GM19452 (cell line): ENCODE data around the gene DACT3.
"Not testable (repeated sequence)": the region's sequence is repeated elsewhere in the genome, so short reads cannot be mapped to it uniquely, and the experiment has no call there.

Source experiments
- ATAC-seq: cut with Tn5 transposase; IDR thresholded peaks from one replicate; pipeline ENCODE4 v1.9.1; 2021; ENCODE audit not compliant: unreplicated experiment

Gene DACT3

DNA sequence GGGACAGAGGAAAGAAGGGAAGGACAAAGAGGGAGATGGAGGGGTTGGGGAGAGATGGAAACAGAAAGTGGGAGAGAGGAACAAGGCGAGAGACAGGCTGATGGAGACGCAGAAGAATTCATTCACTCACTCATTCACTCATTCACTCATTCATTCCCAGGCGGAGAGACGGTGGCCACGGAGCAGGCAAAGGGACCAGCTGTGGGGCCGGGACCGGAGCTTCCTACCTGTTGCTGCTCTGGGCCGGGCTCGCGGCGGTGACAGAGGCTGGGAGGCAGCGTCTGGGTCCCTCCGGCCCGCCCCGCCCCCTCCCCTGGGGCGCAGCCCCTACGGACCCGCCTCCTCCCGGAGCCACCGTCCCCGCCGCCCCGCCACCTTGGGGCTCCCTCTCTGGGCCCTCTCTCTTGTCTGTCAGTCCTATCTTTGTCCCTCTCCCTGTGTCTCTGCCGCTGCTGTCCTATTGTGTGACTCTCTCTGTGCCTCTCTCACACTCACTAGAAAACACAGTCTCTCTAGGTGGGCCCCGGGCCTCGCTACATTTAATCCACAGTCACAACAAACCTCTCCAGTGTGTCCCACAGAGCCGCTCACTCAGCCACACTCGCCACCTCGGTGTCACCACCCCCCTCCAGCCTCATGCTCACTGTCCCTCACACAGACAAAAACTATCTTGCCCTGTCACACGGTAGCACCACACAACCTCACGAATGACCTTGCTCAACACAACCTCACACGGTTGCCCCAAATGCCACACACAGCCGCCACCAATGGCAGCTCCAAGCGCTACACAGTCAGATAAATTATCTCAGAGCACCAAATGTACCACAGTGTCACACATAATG, 24.8 kb downstream of the DACT3 start, which contains the start of gene GNG8:
GNG8 (minus strand) TSS at position 283 of the 842 bp plus-strand sequence. CDS start 1,520 bp downstream, outside the sequence.
- ATAC-seq = no peak

GRCh38 chr19:46634656-46635218, 26.2 kb downstream of the DACT3 start:
- no peak for ATAC-seq

DNA sequence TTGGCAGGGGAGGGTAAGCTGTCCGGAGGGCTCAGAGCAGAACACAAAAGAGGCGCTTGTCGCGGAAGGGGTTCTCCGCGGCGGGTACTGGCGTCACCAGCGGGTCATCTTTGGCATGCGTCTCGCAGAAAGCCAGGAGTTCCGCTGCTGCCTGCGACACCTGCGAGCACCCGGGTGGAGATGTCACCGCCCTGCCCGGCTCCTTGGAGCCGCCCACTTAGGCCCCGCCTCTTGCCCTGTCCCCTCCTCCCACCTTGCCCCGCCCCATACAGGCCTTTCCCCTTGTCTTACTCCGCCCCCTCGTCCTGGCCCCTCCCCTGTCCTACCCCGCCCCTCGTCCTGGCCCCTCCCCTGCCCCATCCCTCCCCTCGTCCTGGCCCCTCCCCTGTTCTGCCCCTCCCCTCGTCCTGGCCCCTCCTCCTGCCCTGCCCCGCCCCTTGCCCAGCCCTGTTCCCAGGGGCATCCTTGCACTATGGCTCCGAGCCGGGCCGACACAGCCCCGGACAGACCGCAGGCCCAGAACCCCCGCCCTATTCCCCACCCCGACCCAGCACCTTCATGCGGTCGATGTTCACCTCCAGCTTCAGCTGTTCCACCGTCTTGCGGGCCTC, 26.8 kb downstream of the DACT3 start:
- ATAC-seq = no peak

DNA sequence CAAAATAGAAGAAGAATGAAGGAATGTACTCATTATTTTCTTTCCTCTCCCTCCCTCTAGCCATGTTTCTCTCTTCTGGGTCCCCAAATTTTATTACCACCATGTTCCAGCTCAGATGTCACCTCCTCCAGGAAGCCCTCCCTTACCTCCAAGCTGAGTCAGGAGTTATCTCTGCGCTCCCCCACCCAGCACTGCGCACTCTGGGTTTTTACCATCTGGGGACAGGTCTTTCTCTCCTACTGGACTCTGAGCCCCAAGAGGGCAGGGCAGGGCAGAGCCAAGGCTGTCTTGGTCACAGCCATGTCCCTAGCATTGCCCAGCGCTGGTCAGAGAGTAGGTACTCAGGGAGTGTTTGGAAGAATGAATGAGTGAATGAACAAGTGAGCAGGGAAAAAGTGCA, 27.9 kb downstream of the DACT3 start:
- ATAC-seq = no peak

GRCh38 chr19:46631481-46631880, 29.5 kb downstream of the DACT3 start:
- ATAC-seq = no peak

- no peak for ATAC-seq
Measured at GRCh38 chr19:46630586-46631205, 30.3 kb downstream of the DACT3 start.

DNA sequence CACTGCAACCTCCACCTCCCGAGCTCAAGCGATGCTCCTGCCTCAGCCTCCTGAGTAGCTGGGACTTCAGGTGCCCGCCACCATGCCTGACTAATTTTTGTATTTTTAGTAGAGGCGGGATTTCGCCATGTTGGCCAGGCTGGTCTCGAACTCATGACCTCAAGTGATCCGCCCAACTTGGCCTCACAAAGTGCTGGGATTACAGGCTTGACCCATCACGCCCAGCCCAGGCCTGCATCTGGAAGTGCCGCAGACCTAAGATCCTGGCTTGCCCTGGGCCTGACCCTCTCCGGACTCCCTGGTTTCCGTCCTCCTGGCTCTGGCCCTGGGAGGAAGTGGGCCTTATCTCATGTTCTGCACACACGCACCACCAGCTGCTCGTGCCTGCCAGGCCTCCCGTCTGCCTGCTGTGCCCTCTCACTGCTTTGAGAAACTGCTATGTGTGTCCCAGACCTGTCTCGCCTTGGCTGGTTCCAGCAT, 31.4 kb downstream of the DACT3 start:
- no peak for ATAC-seq

DNA sequence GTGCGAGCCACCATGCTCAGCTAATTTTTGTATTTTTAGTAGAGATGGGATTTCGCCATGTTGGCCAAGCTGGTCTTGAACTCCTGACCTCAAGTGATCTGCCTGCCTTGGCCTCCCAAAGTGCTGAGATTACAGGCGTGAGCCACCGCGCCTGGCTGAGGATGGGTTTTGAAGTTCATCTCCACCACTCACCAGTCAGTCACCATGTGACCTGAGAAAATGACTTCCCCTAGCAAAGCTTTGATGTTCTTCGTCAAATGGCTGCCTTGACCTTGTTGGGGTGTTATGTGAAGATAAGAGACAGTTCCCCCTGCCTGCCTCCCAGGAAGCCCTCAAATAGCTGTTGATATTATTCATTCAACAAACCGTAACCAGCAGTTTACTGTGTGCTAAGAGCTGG, 32.0 kb downstream of the DACT3 start:
- ATAC-seq = not testable (repeated sequence)

GRCh38 chr19:46626446-46626845, 34.5 kb downstream of the DACT3 start:
- ATAC-seq = no peak

DNA sequence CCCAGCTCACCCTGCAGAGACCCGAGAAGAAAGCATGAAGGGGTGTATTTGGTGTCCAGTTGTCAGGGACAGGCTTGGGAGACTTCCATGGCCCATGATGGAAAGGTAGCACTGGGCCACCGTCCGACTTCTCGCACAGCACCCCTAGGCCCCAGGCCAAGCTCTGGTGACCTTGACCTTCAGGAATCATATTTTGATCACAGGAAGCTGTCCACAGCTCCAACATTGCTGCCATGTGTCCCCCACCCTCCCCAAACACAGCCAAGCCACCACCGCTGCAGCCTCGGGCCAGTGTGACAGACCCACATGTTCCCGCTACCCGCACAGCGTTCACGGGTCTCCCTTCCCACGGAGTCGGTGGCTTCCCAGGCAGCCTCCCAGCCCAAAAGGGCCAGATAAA, 35.3 kb downstream of the DACT3 start:
- no peak for ATAC-seq

DNA sequence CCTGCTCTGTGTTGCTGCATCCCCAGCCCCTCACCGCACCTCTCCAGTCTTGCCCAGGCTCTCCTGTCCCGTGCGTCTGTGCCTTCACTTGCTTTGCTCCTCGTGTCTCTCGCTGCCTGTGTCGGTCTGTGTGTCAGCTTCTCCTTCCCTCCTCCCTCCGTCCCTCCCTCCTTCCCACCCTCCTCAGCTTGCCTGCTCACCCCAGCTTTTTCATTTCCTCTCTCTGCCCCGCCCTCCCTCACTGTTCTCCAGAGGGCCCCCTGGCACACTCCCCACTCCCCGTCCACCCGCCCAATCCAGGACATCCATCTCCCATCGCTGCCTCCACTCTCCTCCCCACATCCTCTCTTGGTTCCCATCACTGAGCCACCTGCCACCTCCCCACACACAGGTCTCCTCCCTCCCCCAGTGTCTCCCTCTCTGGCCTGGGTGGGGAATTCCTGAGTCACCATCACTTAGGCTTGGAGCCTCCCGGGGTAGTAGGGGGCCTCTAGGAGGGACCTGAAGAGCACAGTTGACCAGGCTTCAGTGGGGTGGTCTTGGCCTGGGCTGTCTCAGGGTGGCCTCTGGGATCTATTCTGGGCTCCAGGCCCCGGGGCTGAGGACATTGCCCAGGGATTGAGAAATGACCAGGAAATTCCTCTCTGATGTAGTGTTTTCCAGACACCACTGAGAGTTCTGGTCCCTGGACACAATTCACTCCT, 35.9 kb downstream of the DACT3 start, which contains the start of gene PTGIR:
PTGIR (minus strand) TSS at position 132 of the 704 bp plus-strand sequence. CDS start 864 bp downstream, outside the sequence.
- no peak for ATAC-seq

DNA sequence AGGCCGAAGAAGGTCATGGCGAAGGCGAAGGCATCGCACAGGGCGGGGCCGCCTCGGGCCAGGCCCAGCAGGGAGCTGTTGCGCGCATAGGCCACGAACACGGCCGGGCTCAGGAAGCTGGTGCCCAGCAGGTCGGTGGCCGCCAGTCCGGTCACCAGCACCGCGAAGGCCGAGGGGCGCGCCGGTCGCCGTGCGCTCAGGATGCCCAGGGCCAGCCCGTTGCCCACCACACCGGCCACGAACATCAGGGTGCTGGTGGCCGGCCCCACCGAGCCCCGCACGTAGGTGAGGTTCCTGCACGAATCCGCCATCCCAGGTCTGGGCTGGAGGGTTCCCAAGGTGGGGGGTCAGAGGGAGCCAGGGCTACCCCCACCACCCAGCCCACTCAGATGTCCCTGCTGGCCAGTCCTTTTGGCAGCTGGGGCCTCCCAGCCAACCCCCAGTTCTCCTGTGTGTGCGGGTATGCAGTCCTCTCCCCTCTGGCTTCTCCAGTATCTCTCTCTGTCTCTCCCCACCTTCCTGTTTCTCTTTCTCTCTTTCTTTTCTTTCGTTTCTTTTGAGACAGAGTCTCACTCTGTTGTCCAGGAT, 37.0 kb downstream of the DACT3 start:
- no peak for ATAC-seq

- no peak for ATAC-seq
Measured at GRCh38 chr19:46622118-46622446, 38.9 kb downstream of the DACT3 start.

DNA sequence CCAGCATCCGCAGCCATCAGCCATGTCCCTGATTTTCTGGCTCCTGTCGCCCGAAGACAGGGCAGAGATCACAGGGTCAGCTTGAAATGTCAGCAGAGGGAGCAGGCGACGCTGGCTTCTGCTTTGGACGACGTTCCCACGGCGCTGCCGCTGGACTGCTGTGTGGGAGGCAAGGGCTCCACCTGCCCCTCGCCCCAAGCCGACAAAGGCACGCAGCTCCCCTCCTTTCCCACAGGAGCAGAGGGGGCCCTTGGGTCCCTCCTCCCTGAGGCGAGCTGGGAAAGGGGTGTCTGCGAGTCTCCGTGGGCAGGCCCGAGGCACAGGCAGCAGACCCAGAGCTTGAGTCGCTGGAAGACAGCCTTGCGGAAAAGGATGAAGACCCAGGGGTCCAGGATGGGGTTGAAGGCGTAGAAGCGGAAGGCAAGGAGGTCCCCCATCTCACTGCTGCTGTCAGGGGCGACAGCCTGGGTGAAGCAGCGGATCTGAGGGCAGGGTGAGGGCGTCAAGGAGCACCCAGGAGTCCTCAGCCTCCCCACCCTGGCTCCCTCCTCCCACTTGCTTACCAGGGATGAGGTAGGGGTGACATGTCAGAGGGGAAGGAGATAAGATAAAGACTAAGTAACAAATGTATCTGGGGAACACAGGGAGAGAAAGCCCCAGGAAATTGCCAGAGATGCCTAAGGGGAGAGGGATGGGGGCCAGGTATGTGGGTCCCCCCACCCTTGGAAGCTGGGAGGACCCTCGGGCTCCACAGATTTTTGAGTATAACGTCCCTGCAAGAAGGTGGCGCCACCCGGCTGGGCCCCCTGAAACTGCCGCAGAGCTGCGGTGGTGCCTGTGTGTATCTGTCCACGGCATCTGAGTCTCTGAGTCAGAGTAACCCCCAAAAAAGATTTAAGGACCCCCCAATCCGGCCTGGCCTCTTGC, 39.5 kb downstream of the DACT3 start:
- ATAC-seq = no peak

- no peak for ATAC-seq
Measured at GRCh38 chr19:46620716-46621115, 40.3 kb downstream of the DACT3 start.

- no peak for ATAC-seq
Measured at GRCh38 chr19:46620267-46620666, 40.7 kb downstream of the DACT3 start.

DNA sequence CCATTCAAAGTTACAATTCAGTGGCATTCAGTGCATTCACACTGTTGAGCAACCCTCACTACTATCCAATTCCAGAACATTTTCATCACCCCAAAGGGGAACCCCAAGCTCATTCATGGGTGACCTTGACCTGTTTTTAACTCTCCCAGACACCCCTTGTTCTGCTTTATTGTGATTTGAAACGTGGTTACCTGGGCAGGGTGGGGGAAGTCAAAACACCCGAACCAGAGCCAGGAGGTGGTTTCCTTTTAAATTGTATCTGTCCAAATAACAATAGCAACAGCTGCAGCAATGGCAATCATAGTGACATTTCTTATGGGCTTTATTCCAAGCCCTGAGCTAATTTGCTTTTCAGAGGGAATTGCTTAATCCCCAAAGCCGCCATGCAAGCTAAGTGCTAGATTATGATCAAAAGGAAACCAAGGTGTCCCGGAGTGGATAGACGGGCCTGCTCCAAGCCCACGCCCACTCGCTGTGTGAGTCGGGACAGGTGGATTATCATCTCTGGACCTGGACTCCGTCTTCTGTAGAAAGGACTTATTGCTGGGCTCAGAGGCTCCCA, 42.2 kb downstream of the DACT3 start:
- no peak for ATAC-seq

DNA sequence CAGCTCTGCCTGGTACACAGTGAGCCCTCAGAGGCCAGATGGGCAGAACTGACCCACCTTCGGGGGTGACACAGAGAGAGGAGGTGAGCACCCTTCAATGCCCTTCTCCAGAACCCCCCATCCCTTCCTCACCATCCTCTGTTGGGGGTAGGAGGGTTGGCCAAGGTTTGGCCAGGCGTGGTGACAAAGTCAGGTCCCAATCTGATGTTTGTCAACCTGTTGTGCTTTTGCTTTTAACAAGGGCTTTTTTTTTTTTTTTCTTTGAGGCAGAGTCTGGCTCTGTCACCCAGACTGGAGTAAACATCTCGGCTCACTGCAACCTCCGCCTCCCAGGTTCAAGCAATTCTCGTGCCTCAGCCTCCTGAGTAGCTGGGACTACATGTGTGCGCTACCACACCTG, 43.4 kb downstream of the DACT3 start:
- no peak for ATAC-seq
